Measurements from ENCODE around the gene BRS3.

DNA sequence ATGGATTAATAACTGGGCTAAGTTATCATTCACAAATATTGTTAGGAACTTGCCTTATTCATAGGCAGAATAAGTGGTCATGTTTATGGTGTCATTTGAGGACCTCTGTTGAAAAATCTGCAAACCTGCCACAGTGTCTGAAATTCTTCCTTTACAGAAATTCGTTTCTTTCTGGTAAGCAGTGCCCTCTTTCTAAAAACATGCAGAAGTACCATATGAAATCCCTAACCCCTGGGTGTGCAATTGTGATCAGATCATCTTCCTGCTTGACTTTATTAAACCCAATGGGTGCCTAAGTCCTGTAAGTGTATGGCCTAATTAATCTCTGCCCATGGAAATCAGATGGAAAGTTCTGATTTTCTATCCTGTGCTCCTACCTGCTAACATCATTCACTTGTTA lies 5.3 kb downstream of the BRS3 start:
- no peak for TF ChIP-seq CTCF (optimal IDR thresholded peaks at IDR 0.05 in 1 of 3, IDR thresholded peaks at IDR 0.05 in 1 of 3, conservative IDR thresholded peaks at IDR 0.05 in 1 of 3; ENCODE audit: extremely low read depth in 1 of 3, insufficient read depth in 2 of 3, low read length in 3 of 3)
- no peak for TF ChIP-seq EZH2 (IDR thresholded peaks at IDR 0.05; ENCODE audit: low read length)
